GM18909 (cell line): ENCODE data around the gene AFP.
A peak's percentile ranks its signal among the peaks of the same experiment; 100 is the strongest.

Experiments
- ATAC-seq: cut with Tn5 transposase; IDR thresholded peaks from one replicate; pipeline ENCODE4 v1.9.1; 2021; ENCODE audit warnings: mild to moderate bottlenecking; ENCODE audit not compliant: unreplicated experiment, poor library complexity

The AFP gene

GRCh38 chr4:73436674-73437557, 895 bp downstream of the AFP start:
- ATAC-seq = no peak

- ATAC-seq = no peak
Observed at GRCh38 chr4:73437558-73437956, 1.5 kb downstream of the AFP start.

- no peak for ATAC-seq
Observed at GRCh38 chr4:73438048-73438447, 2.0 kb downstream of the AFP start.

GRCh38 chr4:73438582-73439215, 2.7 kb downstream of the AFP start:
- no peak for ATAC-seq

- no peak for ATAC-seq
Observed at GRCh38 chr4:73439445-73439844, 3.4 kb downstream of the AFP start.

GRCh38 chr4:73439991-73440390, 4.0 kb downstream of the AFP start:
- no peak for ATAC-seq

- ATAC-seq = no peak
Observed at GRCh38 chr4:73440653-73441052, 4.6 kb downstream of the AFP start.

- no peak for ATAC-seq
Observed at GRCh38 chr4:73442275-73442674, 6.3 kb downstream of the AFP start.

GRCh38 chr4:73443224-73443623, 7.2 kb downstream of the AFP start:
- no peak for ATAC-seq

GRCh38 chr4:73445383-73446335, 9.6 kb downstream of the AFP start:
- no peak for ATAC-seq

GRCh38 chr4:73446336-73446938, 10.4 kb downstream of the AFP start:
- peak; percentile 99 for ATAC-seq

- no peak for ATAC-seq
Observed at GRCh38 chr4:73447671-73448070, 11.7 kb downstream of the AFP start.

- ATAC-seq = no peak
Observed at GRCh38 chr4:73448448-73449203, 12.6 kb downstream of the AFP start.

GRCh38 chr4:73450398-73451004, 14.5 kb downstream of the AFP start:
- no peak for ATAC-seq

GRCh38 chr4:73451404-73451803, 15.4 kb downstream of the AFP start:
- ATAC-seq = no peak

GRCh38 chr4:73451981-73452747, 16.1 kb downstream of the AFP start:
- ATAC-seq = no peak

GRCh38 chr4:73452953-73453700, 17.1 kb downstream of the AFP start:
- ATAC-seq = no peak

- ATAC-seq = no peak
Observed at GRCh38 chr4:73453701-73454005, 17.6 kb downstream of the AFP start.
